ENCODE data around the gene NHLRC2.
"Not testable (repeated sequence)": the region's sequence is repeated elsewhere in the genome, so short reads cannot be mapped to it uniquely, and the experiment has no call there.

The NHLRC2 gene, protein sequence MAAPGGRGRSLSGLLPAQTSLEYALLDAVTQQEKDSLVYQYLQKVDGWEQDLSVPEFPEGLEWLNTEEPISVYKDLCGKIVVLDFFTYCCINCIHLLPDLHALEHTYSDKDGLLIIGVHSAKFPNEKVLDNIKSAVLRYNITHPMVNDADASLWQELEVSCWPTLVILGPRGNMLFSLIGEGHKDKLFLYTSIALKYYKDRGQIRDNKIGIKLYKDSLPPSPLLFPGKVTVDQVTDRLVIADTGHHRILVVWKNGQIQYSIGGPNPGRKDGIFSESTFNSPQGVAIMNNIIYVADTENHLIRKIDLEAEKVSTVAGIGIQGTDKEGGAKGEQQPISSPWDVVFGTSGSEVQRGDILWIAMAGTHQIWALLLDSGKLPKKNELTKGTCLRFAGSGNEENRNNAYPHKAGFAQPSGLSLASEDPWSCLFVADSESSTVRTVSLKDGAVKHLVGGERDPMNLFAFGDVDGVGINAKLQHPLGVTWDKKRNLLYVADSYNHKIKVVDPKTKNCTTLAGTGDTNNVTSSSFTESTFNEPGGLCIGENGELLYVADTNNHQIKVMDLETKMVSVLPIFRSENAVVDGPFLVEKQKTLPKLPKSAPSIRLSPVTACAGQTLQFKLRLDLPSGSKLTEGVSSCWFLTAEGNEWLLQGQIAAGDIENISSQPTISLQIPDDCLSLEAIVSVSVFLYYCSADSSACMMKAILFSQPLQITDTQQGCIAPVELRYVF

DNA sequence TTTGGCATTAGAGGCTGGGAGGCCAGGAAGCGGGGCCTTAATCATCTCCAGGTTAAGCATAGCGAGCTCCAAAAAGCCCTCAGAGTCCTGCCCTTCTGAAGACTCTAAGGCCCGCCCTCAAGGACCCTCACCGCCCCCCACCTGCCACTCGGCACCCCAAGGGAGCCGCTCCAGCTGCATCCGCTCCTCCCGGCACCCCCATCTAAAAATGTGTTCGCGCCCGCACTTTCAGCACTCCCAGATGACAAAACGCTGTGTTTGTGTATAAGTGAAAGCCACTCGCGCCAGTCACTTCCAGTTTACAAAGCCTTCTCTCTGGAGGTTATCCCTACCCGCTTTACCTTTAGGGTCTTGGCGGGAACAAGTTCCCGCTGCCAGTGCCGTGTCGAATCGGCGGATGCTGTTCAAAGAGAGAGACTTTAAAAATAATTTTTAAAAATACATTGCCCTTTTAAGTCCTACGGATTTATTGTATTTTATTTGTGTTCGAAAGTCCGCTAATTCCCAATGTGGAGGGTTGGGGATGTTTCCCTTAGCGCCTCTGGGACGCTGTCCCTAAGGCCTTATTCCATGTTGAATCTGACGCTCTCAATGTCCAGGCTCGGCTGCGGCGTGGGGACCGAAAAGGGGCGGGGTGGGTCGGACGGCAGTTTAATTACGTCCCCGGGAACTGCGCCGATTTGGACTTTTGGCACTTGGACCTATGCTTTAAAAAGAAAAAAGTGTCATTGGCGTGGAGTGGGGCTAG, at the start of gene NHLRC2, which contains the start of gene DCLRE1A:
NHLRC2 (plus strand) TSS at position 649 of the 748 bp plus-strand sequence. CDS start 212 bp downstream, outside the sequence.
DCLRE1A (minus strand) TSS at position 70 of the 748 bp plus-strand sequence. CDS start 900 bp downstream, outside the sequence.
- peak; percentile 82 to 84 for DNase-seq

DNA sequence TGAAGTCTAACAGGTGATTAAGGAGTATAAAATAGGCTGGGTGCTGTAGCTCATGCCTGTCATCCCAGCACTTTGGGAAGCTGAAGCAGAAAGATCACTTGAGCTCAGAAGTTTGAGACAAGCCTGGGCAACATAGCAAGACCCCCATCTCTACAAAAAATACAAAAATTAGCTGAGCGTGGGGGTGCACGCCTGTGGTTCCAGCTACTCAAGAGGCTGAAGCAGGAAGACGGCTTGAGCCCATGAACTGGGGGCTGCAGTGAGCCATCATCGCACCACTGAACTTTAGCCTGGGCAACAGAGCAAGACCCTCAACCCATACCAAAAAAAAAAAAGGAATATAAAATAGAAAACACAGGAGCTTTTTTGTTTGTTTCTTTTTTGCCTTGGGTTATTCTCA, 48.0 kb upstream of the NHLRC2 start:
- no peak for DNase-seq

DNA sequence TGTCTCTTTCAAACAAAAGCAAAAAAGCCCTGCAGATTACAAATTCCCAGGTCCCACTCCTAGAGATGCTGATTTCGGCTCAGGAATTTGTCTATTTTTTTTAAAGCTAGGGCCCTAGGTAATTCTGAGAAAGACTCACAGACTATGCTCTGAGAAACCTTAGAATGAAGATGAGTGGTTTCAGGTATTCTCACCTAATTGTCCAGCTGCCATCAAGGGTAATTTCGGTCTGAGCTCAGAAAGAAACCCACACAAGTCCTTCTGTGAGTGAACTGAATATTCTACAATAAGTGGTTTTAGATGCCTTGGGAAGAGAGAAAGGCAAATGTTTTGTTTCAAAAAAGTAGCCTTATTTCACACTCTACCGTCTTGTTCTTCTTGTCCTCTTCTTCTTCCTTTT, 46.3 kb upstream of the NHLRC2 start:
- DNase-seq = no peak

DNA sequence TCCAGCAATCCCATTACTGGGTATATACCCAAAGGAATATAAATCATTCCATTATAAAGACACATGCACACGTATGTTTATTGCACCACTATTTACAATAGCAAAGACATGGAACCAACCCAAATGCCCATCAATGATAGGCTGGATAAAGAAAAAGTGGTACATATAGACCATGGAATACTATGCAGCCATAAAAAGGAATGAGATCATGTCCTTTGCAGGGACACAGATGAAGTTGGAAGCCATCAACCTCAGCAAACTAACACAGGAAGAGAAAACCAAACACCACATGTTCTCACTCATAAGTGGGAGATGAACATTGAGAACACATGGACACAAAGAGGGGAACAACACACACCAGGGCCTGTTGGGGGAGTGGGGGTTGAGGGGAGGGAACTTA, 39.8 kb upstream of the NHLRC2 start:
- DNase-seq = not testable (repeated sequence)

DNA sequence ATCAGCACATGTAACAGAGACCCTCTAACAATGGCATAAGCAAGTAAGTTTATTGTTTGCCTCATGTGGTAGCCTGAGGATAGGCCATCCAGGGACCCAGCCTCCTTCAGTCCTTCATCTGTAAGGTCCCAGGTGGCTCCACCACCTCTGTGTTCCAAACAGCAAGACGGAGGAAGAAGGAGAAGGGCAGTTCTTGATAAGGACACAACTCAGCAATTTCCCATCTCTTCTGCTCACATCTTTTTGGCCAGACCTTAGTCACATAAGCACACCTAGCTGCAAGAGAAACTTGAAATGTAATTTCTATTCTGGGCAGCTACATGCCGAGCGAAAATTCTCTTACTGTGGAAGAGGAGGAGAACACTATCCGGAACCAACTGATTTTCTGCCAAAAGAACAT, 34.5 kb upstream of the NHLRC2 start:
- DNase-seq = no peak

DNA sequence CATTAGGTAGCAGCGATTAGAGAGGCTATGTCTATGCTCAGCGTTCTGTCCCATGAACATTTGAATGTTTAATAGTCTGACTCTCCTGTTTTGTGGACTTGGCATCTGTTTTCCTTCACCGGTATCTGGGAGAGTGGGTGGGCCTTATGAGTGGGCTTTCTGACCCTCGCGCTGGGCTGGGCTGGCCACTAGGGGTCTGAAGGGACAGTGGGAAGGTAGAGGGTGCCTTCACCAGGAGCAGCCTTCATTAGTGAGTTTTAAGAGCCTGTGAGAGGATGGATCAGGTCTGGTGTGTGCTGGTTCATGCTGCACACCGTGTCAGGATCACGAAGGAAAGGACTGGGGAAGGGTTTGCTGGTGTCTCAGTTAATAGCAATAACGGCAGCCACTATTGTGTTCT, 34.0 kb upstream of the NHLRC2 start:
- DNase-seq = no peak

DNA sequence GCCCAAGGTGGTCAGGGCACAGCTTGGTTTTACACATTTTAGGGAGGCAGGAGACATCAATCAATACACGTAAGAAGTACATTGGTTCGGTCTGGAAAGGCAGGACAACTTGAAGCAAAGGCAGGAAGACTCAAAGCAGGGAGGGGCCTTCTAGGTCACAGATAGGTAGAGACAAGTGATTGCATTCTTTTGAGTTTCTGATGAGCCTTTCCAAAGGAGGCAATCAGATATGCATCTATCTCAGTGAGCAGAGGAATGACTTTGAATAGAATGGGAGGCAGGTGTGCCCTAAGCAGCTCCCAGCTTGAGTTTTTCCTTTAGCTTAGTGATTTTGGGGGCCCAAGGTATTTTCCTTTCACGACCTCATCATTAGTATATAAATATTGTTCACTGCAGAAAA, 33.2 kb upstream of the NHLRC2 start:
- not testable (repeated sequence) for DNase-seq

DNA sequence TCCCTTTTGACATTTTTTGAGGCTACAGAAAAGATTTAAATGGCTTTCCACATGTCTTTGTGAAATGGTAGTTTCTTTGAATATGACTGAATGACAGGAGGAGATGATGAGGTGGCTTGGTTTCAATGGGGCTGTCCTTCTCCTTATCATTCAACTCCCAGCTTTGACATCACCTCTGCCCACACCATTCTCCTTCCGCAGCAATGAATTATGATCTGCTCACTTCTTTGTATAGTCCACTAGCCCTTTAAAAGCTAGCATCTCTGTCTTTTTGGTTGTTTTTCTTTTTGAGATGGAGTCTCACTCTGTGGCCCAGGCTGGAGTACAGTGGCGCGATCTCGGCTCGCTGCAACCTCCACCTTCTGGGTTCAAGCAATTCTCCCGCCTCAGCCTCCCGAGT, 32.3 kb upstream of the NHLRC2 start:
- DNase-seq = no peak

DNA sequence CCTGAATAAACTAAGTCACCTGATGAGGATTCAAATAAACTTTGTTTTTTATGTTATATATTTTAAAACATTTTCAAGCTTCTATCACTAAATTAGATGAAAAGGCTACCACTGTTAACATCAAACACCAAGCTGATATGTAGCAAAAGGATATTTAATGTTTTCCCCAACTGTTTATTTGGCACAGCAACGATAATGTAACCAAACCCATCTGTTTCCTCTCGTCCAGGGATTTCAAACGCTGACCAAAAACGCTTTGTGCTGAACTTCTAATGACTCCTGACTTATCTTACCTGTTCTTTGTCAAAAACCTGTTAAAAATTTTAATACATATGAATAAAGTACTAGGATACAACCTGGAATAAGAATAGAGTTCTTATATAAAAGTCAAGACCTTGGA, 31.1 kb upstream of the NHLRC2 start:
- DNase-seq = no peak

DNA sequence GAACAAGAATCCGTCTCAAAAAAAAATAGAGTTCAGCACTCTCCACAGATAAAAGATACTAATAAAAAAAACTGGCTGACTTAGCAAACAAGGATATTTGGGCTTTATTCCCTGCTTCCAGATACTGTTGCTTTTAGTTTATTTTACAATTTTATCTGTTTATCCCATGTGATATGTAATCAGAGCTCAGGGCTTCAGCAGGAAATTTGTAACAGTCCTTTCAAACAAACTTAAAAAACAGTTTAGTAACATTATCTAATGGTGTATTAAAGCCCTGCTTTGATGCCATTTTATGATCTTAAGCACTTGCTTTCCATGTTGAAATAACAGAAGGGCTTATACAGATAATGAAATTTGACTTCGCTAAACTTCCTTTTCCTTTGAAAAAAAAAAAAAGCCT, 28.7 kb upstream of the NHLRC2 start:
- DNase-seq = no peak

DNA sequence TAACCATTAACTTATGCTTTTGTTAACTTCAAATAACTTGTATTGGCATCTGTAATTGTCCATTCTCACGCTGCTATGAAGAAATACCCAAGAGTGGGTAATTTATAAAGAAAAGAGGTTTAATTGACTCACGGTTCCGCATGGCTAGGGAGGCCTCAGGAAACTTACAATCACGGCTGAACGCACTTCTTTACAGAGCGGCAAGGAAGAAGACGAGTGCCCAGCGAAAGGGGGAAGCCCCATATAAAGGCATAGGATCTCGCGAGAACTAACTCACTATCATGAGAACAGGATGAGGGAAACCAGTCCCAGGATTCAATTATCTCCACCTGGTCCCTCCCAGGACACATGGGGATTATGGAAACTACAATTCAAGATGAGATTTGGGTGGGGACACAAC, 25.9 kb upstream of the NHLRC2 start:
- not testable (repeated sequence) for DNase-seq

DNA sequence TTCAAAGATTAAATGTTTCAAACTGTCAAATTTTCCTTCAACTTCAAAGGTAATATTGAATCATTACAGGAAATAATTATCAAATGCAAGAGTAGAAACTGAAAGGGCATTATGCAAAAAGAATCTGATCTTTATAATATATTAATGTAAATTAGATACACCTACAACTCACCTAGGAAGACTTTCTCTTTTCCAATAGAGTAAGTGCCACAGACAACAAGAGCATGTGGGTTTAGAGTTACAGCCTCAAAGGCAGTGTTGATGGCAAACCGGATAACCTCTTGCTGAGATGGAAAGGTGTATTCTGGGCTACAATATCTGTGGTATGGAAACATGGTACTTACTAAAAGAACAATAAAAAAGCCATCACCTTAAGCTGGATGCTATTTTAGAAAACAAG, 12.3 kb upstream of the NHLRC2 start:
- no peak for DNase-seq

DNA sequence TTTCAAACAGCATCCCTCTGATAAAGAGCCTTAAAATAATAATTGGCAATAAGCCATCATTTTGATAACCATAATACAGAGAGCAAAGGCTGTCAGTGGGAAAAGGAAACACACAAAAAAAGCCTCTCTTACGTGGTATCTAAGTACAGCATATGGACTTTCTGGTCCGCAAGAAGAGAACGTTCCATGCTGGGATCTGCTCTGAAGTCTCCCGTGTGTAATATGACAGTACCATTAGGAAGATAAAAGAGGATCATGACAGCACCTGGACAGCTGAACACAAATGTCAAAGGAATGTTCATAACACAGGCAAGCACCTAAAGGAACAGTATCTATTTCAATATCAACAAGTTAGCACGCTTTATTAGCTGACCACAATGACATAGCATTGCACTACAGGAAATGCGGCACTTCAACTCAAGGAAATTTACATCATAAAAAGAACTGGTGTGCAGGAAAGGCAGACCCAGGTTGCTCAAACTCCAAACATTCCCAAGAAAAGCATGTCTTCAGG, 10.4 kb upstream of the NHLRC2 start:
- no peak for DNase-seq

DNA sequence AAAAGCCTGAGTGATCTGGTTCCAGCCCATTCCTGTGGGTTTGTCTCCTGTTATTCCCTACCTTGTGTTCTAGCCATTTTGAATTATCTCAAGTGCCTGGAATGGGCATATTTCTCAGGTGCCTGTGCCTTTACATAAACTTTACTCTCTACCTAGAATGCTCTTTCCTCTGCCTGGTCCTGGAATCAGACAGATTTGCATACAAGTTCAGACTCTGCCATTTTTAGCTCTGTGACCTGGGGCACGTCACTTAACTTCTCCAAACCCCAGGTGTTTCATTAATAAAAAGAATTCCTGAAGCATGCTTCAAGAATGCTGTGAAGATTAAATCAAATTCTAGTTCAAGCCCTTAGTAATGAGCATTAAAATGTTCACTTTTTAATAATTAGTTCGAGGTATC, 8.4 kb upstream of the NHLRC2 start:
- no peak for DNase-seq

DNA sequence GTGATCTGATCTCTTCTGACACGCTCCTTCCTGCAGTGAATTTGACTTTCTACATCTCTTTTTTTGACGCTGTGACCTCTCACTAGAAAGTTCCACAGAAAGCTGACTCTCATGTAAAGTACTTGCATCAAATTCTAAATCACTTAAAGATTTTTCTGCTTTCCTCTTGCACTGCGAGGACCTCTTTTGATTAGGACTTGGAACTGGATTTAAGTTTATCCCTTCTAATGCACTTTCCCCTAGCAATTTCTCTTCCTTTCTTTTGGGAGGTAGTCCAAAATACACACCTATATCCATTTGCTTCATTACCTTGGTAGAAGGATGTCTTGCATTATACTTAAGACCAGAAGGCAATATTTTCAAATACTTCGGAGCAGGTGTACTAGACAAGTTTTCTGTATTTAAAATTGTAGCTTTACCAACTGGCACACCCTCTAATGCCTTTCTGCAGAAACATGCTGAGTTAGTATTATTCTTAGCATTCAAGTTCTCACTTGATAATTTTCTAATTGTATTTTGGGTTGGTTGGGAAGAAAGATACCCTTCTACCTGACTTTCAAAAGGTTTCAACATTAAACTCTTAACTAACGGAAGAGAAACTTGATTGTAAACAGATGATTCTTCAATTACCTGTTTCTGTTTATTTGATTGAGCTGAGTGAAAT, 5.2 kb upstream of the NHLRC2 start:
- DNase-seq = no peak

DNA sequence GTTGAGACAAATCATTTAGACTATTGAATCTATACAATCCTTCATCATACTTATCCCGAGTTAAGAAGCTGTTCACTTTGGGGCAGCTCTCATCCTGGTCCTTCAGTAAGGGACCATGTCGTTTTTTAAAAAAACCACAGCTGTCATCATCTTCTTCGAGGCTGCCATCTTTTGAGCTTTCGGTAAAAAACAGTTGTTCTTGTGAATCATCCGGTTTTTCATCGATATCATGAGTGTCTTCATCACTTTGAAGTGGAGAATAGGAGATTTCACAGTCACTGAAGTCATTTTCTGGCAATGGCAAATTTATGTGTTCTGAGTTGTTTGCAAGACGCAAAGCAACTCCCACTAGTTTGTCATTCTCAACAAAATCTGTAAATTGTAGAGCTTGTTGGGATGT, 4.5 kb upstream of the NHLRC2 start:
- no peak for DNase-seq

DNA sequence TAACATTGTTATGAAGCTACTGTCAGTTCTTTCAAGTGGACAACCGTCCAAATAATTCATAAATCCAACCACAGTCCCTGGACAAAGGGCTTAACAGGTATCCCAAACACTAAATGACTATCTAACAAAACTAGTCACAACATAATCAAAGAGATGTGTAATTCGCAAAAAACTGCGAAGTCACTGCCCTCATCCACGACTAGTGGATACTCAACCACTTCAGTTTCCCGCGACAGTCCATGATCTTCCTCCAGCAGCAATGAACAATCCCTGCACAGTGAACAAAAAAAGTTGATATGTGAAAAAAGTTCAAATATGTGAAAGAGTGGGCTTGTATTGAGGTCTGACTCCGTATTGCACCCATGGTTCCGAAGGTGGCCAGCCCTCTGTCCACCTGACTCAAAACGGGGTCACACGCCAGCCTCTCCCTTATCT, 866 bp upstream of the NHLRC2 start:
- no peak for DNase-seq

DNA sequence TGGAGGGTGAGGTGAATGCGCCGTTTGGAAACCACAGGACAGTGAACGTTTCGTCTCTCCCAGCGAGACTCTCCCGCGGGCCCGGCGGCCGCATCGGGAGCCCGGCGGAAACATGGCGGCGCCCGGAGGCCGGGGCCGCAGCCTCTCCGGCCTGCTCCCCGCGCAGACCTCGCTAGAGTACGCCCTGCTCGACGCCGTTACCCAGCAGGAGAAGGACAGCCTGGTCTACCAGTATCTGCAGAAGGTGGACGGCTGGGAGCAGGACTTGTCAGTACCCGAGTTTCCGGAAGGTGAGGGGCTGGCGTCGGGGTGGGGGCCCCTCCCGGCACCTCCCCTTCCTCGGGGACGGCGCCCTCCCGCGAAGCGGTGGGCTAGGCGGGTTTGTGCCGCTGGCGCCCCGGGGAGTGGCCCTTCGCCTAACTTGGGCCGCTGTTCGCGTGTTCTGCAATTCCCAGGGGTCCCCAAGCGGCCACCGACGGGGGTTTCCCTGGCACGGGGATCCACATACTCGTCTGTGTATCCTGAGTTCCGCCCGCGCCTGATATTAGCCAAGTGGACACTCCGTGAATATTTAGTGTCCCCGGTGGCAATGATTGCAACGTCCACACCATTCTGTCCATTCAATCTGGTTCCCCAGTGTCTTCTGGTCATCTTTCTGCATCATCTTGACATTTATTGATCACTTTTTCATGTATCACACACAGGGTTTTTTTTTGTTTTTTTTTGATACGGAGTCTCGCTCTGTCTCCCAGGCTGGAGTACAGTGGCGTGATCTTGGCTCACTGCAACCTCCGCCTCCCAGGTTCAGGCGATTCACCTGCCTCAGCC, 514 bp downstream of the NHLRC2 start:
- no peak for DNase-seq

DNA sequence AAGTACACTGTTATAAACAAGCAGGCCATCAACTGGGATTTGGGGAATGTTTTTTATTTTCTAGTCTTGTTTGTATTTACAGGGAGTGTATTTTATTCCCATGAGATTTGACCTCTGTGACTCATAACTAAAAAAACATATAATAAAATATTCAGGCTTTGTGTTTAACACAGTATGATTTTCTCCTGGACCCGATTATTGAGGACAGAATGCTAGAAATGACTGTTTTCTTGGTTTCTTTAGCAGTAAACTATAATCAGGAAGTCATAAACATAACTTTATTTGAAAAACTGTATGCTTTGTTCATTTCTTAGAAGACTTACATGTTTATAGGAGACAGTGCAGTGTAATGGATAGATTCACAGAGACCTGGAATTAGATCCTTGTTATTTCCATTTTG, 2.1 kb downstream of the NHLRC2 start:
- DNase-seq = no peak

DNA sequence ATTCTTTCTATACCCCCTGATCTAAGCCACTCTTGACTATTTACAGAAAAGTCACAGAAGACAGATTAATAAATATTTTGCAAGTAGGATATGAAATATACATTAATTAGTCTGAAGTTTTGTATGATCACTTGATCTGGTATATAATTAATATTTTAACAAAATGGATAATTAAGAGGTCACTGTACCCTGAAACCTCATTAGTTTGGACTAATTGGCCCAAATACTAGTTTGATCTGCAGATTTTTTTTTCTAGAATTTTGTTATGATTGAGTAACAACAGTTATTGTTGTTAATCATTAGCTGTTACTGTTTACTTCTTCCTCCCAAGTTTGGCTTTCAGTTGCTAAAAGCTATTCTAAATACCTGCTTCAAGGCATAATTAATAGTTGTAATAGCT, 2.7 kb downstream of the NHLRC2 start:
- DNase-seq = no peak

DNA sequence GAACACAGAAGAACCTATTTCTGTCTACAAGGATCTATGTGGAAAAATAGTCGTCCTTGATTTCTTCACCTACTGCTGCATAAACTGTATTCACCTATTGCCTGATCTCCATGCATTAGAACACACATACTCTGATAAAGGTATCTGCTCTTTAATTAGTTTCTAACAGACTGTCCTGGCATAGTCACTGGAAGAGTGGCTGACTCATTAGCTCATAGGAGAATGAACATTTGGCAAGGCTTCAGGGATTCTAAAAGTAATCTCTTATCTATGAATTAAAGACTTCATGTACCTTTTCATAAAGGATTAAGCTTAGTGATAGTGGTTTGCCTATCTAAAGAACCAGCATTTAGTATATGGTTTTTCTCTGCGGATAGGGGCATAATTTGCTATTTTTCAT, 4.1 kb downstream of the NHLRC2 start:
- no peak for DNase-seq

DNA sequence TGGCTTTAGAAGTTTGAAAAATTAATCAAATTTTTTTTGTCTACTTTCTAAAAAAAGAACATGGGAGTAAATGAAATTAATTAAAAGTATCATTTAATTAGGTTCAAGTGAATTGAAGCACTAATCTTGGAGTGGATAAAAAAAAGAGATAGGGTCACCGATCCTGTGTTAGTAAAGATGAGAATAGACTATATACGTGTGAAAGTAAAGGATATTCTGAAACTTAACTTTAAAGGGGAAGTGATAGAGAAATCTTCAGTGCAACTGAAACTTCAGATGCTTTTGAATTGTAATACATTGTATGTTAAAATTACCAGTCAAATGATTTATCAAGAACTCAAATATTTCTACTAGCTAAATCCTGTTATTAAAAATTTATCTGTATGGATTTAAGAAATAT, 4.8 kb downstream of the NHLRC2 start:
- DNase-seq = no peak
